ENCODE data around the gene GRM5. TPM values are rescaled to one million over a fixed set of nuclear protein-coding genes. Genes with fewer than 3 reads are reported as not detected.
"Not testable (repeated sequence)": the region's sequence is repeated elsewhere in the genome, so short reads cannot be mapped to it uniquely, and the experiment has no call there.

Gene GRM5
- total RNA-seq, 1 donor from 2014 or later: 0.49 TPM

DNA sequence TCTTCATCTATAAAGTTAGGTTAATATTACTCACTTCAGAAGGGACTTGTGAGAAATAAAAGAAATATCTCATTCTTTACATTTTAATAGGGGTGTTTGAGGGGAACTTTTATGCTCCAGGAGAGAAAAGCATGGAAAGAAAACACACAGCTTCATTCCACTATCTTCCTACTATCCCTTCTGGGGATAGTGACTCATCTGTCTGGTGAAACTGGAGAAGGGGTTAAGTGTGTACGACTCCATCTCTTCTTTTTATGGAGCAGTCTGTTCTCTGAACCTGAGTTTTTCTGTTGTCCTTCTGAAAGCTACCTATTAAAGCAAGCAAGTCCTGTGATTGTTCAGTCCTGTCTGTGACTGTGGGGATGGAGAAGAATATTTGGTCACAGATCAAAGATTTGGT lies 227.6 kb downstream of the GRM5 start:
- H3K4me3 Mint-ChIP-seq; H3K9me3 Mint-ChIP-seq; DNase-seq (ENCODE audit: low read depth, low spot score); H3K4me1 Mint-ChIP-seq; H3K27me3 Mint-ChIP-seq (ENCODE audit: low read depth); H3K27ac Mint-ChIP-seq (ENCODE audit: unreplicated experiment); H3K36me3 Mint-ChIP-seq (ENCODE audit: low read depth): not testable (repeated sequence)

DNA sequence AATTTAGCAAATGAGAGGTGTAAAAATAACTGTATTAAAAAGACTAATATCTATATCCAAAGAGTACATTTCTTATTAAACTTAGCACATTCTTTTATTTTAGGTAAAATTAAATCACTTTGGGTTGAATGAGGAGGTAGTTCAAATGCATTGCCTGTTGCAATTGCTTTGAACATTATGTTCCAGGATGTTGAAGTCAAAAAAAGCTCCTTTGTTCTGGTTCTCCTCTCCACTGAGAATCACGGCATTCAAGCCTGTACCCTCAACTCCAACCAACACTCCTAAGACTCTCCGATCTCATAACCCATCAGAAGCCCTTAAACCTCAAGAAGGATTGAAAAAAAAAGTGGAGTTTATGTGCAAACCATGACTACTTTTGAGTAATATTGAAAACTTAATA lies 230.1 kb downstream of the GRM5 start:
- not testable (repeated sequence) for H3K9me3 Mint-ChIP-seq; H3K27ac Mint-ChIP-seq (ENCODE audit: unreplicated experiment); H3K27me3 Mint-ChIP-seq (ENCODE audit: low read depth); H3K4me3 Mint-ChIP-seq; H3K4me1 Mint-ChIP-seq; DNase-seq (ENCODE audit: low read depth, low spot score); H3K36me3 Mint-ChIP-seq (ENCODE audit: low read depth)

DNA sequence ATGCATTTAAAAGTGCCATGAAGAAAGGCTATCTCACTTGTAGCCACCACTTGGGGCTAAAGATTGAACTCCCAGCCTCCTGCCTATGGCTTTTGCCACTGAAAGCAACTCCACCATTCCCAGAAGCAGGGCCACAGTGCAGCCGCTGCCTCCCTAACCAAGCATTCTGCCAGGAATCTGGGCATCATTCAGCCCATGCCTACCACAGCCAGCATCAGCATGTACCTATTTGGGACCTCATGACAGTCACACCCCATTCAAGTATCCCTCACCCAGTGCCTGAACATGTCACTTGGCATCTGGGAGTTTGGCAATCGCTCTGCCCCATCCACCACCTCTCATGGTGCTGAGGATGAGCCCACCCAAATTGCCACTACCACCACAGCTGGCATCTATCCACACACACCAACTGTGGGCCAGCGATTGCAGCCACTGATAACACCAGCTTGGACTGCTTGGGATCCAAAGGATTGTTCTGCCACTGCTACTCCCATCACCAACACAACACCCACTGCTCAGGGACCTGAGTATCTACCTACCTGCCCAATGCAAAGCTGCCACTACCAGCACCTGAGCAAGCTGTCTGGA lies 234.4 kb downstream of the GRM5 start:
- no peaks in the 10 kb centered on the region for H3K27me3 Mint-ChIP-seq (ENCODE audit: low read depth)
- H3K9me3 Mint-ChIP-seq: peaks cover 3% of the 10 kb centered on the region
- no peak overlapping the region for H3K4me3 Mint-ChIP-seq
- TF ChIP-seq, protein P1, sequence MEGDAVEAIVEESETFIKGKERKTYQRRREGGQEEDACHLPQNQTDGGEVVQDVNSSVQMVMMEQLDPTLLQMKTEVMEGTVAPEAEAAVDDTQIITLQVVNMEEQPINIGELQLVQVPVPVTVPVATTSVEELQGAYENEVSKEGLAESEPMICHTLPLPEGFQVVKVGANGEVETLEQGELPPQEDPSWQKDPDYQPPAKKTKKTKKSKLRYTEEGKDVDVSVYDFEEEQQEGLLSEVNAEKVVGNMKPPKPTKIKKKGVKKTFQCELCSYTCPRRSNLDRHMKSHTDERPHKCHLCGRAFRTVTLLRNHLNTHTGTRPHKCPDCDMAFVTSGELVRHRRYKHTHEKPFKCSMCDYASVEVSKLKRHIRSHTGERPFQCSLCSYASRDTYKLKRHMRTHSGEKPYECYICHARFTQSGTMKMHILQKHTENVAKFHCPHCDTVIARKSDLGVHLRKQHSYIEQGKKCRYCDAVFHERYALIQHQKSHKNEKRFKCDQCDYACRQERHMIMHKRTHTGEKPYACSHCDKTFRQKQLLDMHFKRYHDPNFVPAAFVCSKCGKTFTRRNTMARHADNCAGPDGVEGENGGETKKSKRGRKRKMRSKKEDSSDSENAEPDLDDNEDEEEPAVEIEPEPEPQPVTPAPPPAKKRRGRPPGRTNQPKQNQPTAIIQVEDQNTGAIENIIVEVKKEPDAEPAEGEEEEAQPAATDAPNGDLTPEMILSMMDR (conservative IDR thresholded peaks at IDR 0.05): no peak
- H3K4me1 Mint-ChIP-seq: no peaks in the 10 kb centered on the region
- no peak overlapping the region for H3K27ac Mint-ChIP-seq (ENCODE audit: unreplicated experiment)
- no peak for DNase-seq (ENCODE audit: low read depth, low spot score)
- H3K36me3 Mint-ChIP-seq (ENCODE audit: low read depth): no peaks in the 10 kb centered on the region

DNA sequence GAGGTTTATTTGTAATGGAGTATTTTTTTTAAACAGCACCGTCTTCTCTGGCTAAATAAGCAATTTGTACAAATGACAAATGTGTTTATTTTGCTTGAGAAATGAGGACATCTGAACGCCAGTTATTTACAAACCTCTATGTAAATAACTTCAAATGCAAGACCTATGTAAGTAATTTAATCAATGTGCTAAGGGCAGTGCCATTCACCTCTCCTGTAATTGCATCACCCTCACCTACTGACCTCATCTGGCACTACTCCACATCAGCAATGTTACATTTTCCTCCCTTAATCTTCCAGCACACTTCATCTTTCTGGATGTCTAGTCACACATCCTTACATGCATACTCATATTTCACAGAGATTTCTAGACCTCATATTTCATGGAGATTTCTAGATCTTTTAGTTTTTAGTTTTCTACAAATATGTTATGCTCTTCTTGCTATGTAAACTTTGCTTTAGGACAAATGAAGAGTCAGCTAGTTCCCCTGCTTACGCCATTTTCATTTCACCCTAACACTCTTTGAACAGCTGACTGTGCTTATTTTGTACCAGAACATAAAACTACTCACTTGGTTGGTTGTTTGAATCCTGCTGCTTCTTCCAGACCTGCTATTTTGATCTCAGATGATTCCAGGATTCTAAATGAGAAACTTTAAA lies 238.6 kb downstream of the GRM5 start:
- DNase-seq (ENCODE audit: low read depth, low spot score): no peak
- Mint-ChIP-seq H3K4me1 (no peaks in the 10 kb centered on the region), H3K9me3 (peaks cover 3% of the 10 kb centered on the region), H3K27ac (ENCODE audit: unreplicated experiment) (no peak overlapping the region), H3K27me3 (ENCODE audit: low read depth) (no peaks in the 10 kb centered on the region), H3K4me3 (no peak overlapping the region), H3K36me3 (ENCODE audit: low read depth) (no peaks in the 10 kb centered on the region)
- TF ChIP-seq, protein P1 (conservative IDR thresholded peaks at IDR 0.05): no peak

DNA sequence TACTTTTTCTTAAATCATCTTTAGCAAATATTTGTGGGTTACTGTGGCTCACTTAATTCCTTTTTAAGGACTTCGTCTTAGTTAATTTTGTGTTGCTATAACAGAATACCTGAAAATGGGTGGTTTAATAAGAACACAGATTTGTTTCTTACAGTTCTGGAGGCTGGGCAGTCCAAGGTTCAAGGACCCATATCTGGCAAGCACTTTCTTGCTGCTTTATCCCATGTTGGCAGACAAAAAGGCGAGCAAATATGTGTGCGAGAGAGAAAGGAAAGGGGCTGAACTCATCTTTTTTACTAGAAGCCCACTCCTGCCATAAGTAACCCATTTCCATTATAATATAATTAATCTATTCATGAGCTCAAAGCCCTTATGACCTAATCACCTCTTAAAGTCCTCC lies 246.2 kb downstream of the GRM5 start:
- TF ChIP-seq, protein P1 (conservative IDR thresholded peaks at IDR 0.05): no peak
- H3K4me1 Mint-ChIP-seq: no peaks in the 10 kb centered on the region
- H3K27me3 Mint-ChIP-seq (ENCODE audit: low read depth): no peaks in the 10 kb centered on the region
- H3K27ac Mint-ChIP-seq (ENCODE audit: unreplicated experiment): no peak overlapping the region
- H3K36me3 Mint-ChIP-seq (ENCODE audit: low read depth): no peaks in the 10 kb centered on the region
- H3K4me3 Mint-ChIP-seq: no peak overlapping the region
- no peak for DNase-seq (ENCODE audit: low read depth, low spot score)
- no peaks in the 10 kb centered on the region for H3K9me3 Mint-ChIP-seq

DNA sequence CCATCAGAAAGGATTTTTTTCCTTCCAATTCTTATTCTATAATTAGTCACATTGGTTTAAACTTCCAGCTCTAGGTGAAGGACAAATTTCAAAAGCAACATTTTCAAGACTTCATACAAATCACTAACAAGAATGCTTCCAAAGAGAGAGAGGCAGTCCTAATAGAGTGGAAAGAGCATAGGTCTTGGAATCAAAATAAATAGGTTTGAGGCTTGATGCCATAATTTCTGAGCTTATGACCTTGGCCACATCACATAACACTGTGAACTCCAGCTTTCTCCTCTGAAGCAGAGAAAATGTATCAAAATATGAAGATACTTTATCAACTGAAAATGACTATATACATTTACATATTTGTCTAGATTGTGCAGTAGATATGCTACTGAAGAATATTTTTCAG lies 246.8 kb downstream of the GRM5 start:
- Mint-ChIP-seq H3K4me3 (no peak overlapping the region), H3K4me1 (no peaks in the 10 kb centered on the region), H3K36me3 (ENCODE audit: low read depth) (no peaks in the 10 kb centered on the region), H3K9me3 (no peaks in the 10 kb centered on the region), H3K27me3 (ENCODE audit: low read depth) (no peaks in the 10 kb centered on the region), H3K27ac (ENCODE audit: unreplicated experiment) (no peak overlapping the region)
- DNase-seq (ENCODE audit: low read depth, low spot score): no peak
- TF ChIP-seq, protein P1 (conservative IDR thresholded peaks at IDR 0.05): no peak
